Activated naive CD4-positive, alpha-beta T cell treated with anti-CD3 and anti-CD28 coated beads, Interleukin-2, amount 50 U/mL, for 24 hours (primary cell): ENCODE results near the gene ITGA8.

ENCODE experiments used
- H3K27ac Mint-ChIP-seq: one replicate; pipeline ENCODE4 v1.8.0; 2021; ENCODE audit warnings: mild to moderate bottlenecking, mixed read lengths
- H3K27me3 Mint-ChIP-seq: one replicate; pipeline ENCODE4 v1.8.0; 2021; ENCODE audit warnings: mixed read lengths
- H3K36me3 Mint-ChIP-seq: one replicate; pipeline ENCODE4 v1.8.0; 2021; ENCODE audit warnings: mixed read lengths
- H3K4me1 Mint-ChIP-seq: one replicate; pipeline ENCODE4 v1.8.0; 2021; ENCODE audit warnings: mixed read lengths
- H3K4me3 Mint-ChIP-seq: one replicate; pipeline ENCODE4 v1.8.0; 2021; ENCODE audit warnings: mild to moderate bottlenecking, mixed read lengths
- H3K9me3 Mint-ChIP-seq: one replicate; pipeline ENCODE4 v1.8.0; 2021; ENCODE audit warnings: mixed read lengths

Gene ITGA8

GRCh38 chr10:15473396-15473767 is 246.3 kb downstream of the ITGA8 start:
- peaks cover 14% of the 10 kb centered on the region for H3K27me3 Mint-ChIP-seq
- H3K27ac Mint-ChIP-seq = no peak overlapping the region
- H3K4me3 Mint-ChIP-seq = no peak overlapping the region
- H3K9me3 Mint-ChIP-seq = peaks cover 5% of the 10 kb centered on the region
- peaks cover 3% of the 10 kb centered on the region for H3K36me3 Mint-ChIP-seq
- H3K4me1 Mint-ChIP-seq = no peaks in the 10 kb centered on the region

- Mint-ChIP-seq H3K27me3 (peaks cover 10% of the 10 kb centered on the region), H3K4me3 (no peak overlapping the region), H3K27ac (no peak overlapping the region), H3K9me3 (peaks cover 5% of the 10 kb centered on the region), H3K4me1 (no peaks in the 10 kb centered on the region), H3K36me3 (peaks cover 3% of the 10 kb centered on the region)
Measured at GRCh38 chr10:15472431-15473395, 247.0 kb downstream of the ITGA8 start.

- no peak overlapping the region for H3K27ac Mint-ChIP-seq
- H3K4me3 Mint-ChIP-seq = no peak overlapping the region
- peaks cover 6% of the 10 kb centered on the region for H3K27me3 Mint-ChIP-seq
- no peaks in the 10 kb centered on the region for H3K4me1 Mint-ChIP-seq
- H3K9me3 Mint-ChIP-seq = peaks cover 5% of the 10 kb centered on the region
- H3K36me3 Mint-ChIP-seq = no peaks in the 10 kb centered on the region
Measured at GRCh38 chr10:15472008-15472407, 247.7 kb downstream of the ITGA8 start.

DNA sequence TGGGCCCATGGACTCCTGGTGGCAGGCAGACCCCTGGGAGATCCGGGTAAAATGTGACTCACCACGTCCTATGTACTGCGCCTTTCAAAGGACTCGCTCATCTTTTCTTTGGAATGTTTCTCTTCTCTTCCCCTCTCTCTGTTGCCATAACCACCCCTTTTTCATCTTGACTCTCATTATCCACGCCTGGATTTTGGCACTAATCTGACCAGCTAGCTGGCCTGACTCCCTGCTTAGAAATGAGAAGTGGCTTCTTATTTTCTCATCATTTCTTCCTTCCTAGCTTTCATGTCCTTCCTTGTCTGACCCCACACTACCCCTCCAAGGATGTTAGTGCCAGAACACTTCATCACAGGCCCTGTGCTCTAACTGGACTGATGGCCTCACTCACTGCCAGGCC is 250.6 kb downstream of the ITGA8 start:
- Mint-ChIP-seq H3K9me3 (no peaks in the 10 kb centered on the region), H3K4me3 (no peak overlapping the region), H3K36me3 (no peaks in the 10 kb centered on the region), H3K4me1 (no peaks in the 10 kb centered on the region), H3K27me3 (peaks cover 7% of the 10 kb centered on the region), H3K27ac (no peak overlapping the region)

- Mint-ChIP-seq H3K36me3 (peaks cover 5% of the 10 kb centered on the region), H3K27me3 (peaks cover 20% of the 10 kb centered on the region), H3K27ac (no peak overlapping the region), H3K4me3 (no peak overlapping the region), H3K9me3 (peaks cover 9% of the 10 kb centered on the region), H3K4me1 (peaks cover 4% of the 10 kb centered on the region)
Measured at GRCh38 chr10:15464381-15464780, 255.3 kb downstream of the ITGA8 start.
